ENCODE measurements around the gene PARM1. TPM values are rescaled to one million over a fixed set of nuclear protein-coding genes. Genes with fewer than 3 reads are reported as not detected.

The PARM1 gene
- total and polyA plus RNA-seq, 10 donors, result 2.6 to 42.6 (median 12.1) TPM

DNA sequence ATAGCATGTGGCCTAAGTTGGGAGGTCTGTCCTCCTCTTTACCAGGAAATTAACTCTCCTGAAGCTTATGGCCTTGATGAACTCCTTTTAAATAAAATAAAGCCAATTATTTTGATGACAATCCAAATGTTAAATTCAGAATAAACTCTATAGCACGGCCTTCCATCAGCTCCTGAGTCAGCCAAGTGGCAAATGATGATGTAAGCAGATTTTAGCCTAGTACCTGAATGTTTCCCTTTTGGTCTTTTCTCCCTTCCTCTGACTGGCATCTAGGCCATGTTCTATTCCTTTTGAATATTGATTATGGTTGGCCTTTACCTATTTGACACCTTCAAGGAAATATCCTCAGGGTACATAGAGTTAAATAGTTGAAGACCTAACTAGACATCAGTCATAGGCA is 76.2 kb downstream of the PARM1 start:
- Histone ChIP-seq H3K4me1 (no peaks in the 10 kb centered on the region), H3K4me3 (no peak overlapping the region), H3K27me3 (replicated peaks in 1 of 7) (no peaks in the 10 kb centered on the region), H3K27ac (no peak overlapping the region), H3K9me3 (peaks cover 0 to 18% (median 13%) of the 10 kb centered on the region in 8 donors), H3K36me3 (peaks cover 0 to 6% (median 0%) of the 10 kb centered on the region in 6 donors)
- no peak for DNase-seq
- intact Hi-C loops (cut with DNase I; ENCODE audit: low total_unique reads), result no loop called here
- WGBS, 5 donors, result 62 to 80% (median 76%) methylated on average over 1 of the region's 1 CpG
- TF ChIP-seq, protein P1, sequence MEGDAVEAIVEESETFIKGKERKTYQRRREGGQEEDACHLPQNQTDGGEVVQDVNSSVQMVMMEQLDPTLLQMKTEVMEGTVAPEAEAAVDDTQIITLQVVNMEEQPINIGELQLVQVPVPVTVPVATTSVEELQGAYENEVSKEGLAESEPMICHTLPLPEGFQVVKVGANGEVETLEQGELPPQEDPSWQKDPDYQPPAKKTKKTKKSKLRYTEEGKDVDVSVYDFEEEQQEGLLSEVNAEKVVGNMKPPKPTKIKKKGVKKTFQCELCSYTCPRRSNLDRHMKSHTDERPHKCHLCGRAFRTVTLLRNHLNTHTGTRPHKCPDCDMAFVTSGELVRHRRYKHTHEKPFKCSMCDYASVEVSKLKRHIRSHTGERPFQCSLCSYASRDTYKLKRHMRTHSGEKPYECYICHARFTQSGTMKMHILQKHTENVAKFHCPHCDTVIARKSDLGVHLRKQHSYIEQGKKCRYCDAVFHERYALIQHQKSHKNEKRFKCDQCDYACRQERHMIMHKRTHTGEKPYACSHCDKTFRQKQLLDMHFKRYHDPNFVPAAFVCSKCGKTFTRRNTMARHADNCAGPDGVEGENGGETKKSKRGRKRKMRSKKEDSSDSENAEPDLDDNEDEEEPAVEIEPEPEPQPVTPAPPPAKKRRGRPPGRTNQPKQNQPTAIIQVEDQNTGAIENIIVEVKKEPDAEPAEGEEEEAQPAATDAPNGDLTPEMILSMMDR (IDR thresholded peaks at IDR 0.05 in 8 of 11, conservative IDR thresholded peaks at IDR 0.05 in 3 of 11), result no peak
- TF ChIP-seq POLR2A (IDR thresholded peaks at IDR 0.05), result no peak
- no peak for TF ChIP-seq POLR2AphosphoS5 (IDR thresholded peaks at IDR 0.05)

- H3K4me1 ChIP-seq, result no peaks in the 10 kb centered on the region
- no peak overlapping the region for H3K4me3 ChIP-seq
- H3K27ac ChIP-seq, result no peak overlapping the region
- no peak for TF ChIP-seq POLR2A (IDR thresholded peaks at IDR 0.05)
- TF ChIP-seq POLR2AphosphoS5 (IDR thresholded peaks at IDR 0.05), result no peak
- TF ChIP-seq, protein P1 (IDR thresholded peaks at IDR 0.05 in 8 of 11, conservative IDR thresholded peaks at IDR 0.05 in 3 of 11), result no peak
- 86 to 93% (median 89%) methylated on average over 4 of the region's 4 CpGs for WGBS, 5 donors
- no peak for DNase-seq
- peaks cover 0 to 6% (median 0%) of the 10 kb centered on the region in 6 donors for H3K36me3 ChIP-seq
- intact Hi-C loops (cut with DNase I; ENCODE audit: low total_unique reads), result no loop called here
- peaks cover 0 to 17% (median 13%) of the 10 kb centered on the region in 8 donors for H3K9me3 ChIP-seq
- H3K27me3 ChIP-seq (replicated peaks in 1 of 7), result no peaks in the 10 kb centered on the region
Measured at GRCh38 chr4:75011131-75011795, 78.3 kb downstream of the PARM1 start.

GRCh38 chr4:75015627-75016026 is 82.7 kb downstream of the PARM1 start:
- 88 to 93% (median 91%) methylated on average over 2 of the region's 2 CpGs for WGBS, 5 donors
- no peak for DNase-seq
- TF ChIP-seq, protein P1 (IDR thresholded peaks at IDR 0.05 in 8 of 11, conservative IDR thresholded peaks at IDR 0.05 in 3 of 11), result no peak
- TF ChIP-seq POLR2A (IDR thresholded peaks at IDR 0.05), result no peak
- Histone ChIP-seq H3K36me3 (peaks cover 0 to 6% (median 0%) of the 10 kb centered on the region in 6 donors), H3K27ac (no peak overlapping the region), H3K27me3 (replicated peaks in 1 of 7) (no peaks in the 10 kb centered on the region), H3K4me1 (no peaks in the 10 kb centered on the region), H3K9me3 (no peaks in the 10 kb centered on the region), H3K4me3 (no peak overlapping the region)
- intact Hi-C loops (cut with DNase I; ENCODE audit: low total_unique reads), result no loop called here

GRCh38 chr4:75016472-75016871 is 83.6 kb downstream of the PARM1 start:
- 59 to 69% (median 64%) methylated on average over 6 of the region's 6 CpGs for WGBS, 5 donors
- Histone ChIP-seq H3K4me1 (no peaks in the 10 kb centered on the region), H3K27me3 (replicated peaks in 1 of 7) (no peaks in the 10 kb centered on the region), H3K36me3 (peaks cover 0 to 6% (median 0%) of the 10 kb centered on the region in 6 donors), H3K9me3 (no peaks in the 10 kb centered on the region), H3K4me3 (no peak overlapping the region), H3K27ac (no peak overlapping the region)
- TF ChIP-seq POLR2AphosphoS5 (IDR thresholded peaks at IDR 0.05), result no peak
- TF ChIP-seq, protein P1 (IDR thresholded peaks at IDR 0.05 in 8 of 11, conservative IDR thresholded peaks at IDR 0.05 in 3 of 11), result no peak
- TF ChIP-seq POLR2A (IDR thresholded peaks at IDR 0.05), result no peak
- no peak for DNase-seq
- intact Hi-C loops (cut with DNase I; ENCODE audit: low total_unique reads), result no loop called here

Data from spleen (tissue), 11 donors.